ENCODE results near the gene SLC13A2.

Gene SLC13A2

GRCh38 chr17:28545141-28545503 lies 71.7 kb downstream of the SLC13A2 start:
- Histone ChIP-seq H3K4me3 (no peak overlapping the region), H3K27ac (no peak overlapping the region)
- TF ChIP-seq, protein P1, sequence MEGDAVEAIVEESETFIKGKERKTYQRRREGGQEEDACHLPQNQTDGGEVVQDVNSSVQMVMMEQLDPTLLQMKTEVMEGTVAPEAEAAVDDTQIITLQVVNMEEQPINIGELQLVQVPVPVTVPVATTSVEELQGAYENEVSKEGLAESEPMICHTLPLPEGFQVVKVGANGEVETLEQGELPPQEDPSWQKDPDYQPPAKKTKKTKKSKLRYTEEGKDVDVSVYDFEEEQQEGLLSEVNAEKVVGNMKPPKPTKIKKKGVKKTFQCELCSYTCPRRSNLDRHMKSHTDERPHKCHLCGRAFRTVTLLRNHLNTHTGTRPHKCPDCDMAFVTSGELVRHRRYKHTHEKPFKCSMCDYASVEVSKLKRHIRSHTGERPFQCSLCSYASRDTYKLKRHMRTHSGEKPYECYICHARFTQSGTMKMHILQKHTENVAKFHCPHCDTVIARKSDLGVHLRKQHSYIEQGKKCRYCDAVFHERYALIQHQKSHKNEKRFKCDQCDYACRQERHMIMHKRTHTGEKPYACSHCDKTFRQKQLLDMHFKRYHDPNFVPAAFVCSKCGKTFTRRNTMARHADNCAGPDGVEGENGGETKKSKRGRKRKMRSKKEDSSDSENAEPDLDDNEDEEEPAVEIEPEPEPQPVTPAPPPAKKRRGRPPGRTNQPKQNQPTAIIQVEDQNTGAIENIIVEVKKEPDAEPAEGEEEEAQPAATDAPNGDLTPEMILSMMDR (IDR thresholded peaks at IDR 0.05) = no peak
- DNase-seq (ENCODE audit: low spot score) = no peak

- no peak overlapping the region for H3K27ac ChIP-seq
- DNase-seq (ENCODE audit: low spot score) = no peak
- TF ChIP-seq, protein P1 (IDR thresholded peaks at IDR 0.05) = no peak
- H3K4me3 ChIP-seq = no peak overlapping the region
Measured at GRCh38 chr17:28545787-28546415, 72.5 kb downstream of the SLC13A2 start.

GRCh38 chr17:28547096-28547622 lies 73.7 kb downstream of the SLC13A2 start:
- TF ChIP-seq, protein P1 (IDR thresholded peaks at IDR 0.05) = no peak
- H3K27ac ChIP-seq = peak overlapping the region in 1 of 2 donors; percentile 46
- no peak for DNase-seq (ENCODE audit: low spot score)
- no peak overlapping the region for H3K4me3 ChIP-seq
